GM19023 (cell line): ENCODE results near the gene P2RY14.

Source experiments
- ATAC-seq: cut with Tn5 transposase; IDR thresholded peaks from one replicate; pipeline ENCODE4 v1.9.1; 2021; ENCODE audit warnings: mild to moderate bottlenecking, moderate library complexity; ENCODE audit not compliant: unreplicated experiment

Gene P2RY14

DNA sequence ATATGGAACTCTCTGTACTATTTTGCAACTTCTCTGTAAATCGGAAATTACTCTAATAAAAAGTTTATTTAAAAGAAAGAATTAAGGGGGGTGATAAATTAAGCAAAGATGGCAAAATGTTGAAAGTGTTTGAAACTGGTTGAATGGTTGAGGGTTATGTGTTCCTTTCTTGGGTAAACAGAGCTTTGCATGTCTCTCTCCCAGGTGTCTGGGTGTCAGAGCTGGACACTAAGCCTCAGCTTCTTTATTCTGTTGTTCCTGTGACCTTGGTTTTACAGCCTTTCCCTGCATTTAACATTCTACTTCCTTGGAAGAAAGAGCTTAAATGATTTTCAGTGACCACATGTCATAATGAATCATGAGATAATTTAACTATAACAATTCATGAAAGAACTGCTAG, 82.5 kb downstream of the P2RY14 start:
- ATAC-seq: no peak

- no peak for ATAC-seq
Measured at GRCh38 chr3:151192545-151192944, 85.8 kb downstream of the P2RY14 start.

- ATAC-seq: no peak
Measured at GRCh38 chr3:151191095-151191494, 87.2 kb downstream of the P2RY14 start.

DNA sequence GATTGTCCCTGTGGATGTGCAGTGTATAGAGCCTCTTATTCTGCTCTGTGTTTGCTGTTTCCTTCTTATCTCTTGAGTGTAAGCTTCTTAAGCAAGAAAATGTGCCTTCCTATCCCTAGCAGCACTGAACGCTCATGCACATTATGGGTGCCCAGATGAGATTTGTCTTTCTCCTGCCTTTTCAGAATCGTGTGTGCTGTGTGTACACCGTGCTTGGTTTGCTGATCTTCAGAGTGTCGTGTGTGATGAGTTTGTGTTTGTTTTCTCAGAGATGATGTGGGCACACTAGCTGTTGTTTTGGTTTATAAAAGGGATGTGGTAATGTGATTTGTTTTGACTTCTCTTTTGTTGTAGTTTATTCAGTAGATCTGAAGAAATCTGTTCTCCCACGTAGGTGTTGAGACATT, 95.1 kb downstream of the P2RY14 start:
- no peak for ATAC-seq

GRCh38 chr3:151182349-151183079, 95.8 kb downstream of the P2RY14 start:
- no peak for ATAC-seq

GRCh38 chr3:151178208-151178845, 100.0 kb downstream of the P2RY14 start:
- ATAC-seq: no peak

DNA sequence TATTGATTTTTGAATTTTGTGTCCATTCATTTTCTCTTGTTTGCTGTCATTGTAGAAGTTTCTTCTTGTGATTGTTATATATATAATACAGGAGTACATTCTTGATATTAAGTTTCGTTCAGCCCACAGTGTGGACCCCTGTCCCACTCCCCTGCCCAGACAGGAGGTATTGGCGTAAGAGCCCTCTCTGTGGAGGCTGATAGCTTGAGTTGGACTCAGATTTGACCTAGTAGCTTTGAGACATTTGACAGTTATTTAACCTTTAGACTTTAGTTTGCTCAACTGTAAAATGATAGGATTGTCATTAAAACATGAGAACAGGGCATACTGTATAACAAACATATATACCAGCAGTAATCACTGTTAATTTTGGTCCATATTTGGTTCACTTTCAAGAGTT, 102.4 kb downstream of the P2RY14 start:
- ATAC-seq: no peak

DNA sequence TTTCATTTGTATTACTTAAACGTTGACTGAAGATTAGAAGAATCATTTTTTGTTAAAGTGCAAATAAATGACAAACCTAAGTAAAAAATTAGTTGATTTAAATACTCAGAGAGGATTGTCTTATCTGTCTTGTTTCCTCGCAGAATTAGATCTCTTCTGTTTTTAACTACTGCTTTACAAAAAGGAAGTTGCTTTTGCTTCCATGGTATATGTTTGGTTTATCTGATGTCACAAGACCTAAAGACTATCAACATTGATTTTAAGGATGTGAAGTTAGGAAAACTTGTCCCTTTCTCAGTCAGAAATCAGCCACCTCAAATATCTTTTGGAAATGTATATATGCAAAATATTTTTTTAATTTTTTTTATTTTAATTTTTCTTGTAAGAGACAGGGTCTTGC, 104.0 kb downstream of the P2RY14 start:
- no peak for ATAC-seq

GRCh38 chr3:151171145-151171757, 107.1 kb downstream of the P2RY14 start:
- ATAC-seq: peak; percentile 62

GRCh38 chr3:151169948-151170679, 108.2 kb downstream of the P2RY14 start:
- ATAC-seq: peak; percentile 41

- ATAC-seq: peak; percentile 26
Measured at GRCh38 chr3:151169262-151169947, 108.9 kb downstream of the P2RY14 start.

DNA sequence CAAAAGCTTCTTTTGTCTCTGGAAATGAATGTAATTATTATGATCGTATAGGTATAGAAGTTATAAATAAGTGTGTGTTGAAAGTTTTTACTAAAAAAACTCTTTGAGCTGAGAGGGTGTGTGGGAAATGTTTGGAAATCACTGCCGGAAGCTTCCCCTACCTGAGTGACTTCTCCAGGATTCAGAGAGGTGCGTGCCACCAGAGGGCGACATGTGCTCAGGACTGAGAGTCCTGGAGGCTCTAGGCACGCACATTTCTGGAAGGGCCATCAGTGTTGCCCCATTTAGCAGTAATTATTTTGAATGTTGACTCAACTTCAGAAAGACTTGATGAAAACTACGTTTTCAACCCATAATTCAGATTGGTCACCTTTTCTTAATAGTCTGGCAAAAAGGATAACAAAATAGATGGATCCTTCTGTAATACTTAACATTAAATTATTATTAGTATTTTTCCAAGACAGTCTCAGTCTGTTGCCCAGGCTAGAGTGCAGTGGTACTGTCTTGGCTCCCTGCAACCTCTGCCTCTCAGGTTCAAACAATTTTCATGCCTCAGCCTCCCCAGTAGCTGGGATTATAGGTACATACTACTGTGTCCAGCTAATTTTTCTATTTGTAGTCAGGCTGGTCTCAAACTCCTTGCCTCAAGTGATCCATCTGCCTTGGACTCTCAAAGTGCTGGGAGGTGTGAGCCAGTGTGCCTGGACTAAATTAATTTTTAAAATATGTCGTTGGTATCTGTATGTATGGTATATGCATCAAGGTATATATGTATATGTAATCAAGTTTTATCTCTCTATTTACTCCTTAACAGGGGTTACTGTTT, 109.9 kb downstream of the P2RY14 start:
- ATAC-seq: no peak

DNA sequence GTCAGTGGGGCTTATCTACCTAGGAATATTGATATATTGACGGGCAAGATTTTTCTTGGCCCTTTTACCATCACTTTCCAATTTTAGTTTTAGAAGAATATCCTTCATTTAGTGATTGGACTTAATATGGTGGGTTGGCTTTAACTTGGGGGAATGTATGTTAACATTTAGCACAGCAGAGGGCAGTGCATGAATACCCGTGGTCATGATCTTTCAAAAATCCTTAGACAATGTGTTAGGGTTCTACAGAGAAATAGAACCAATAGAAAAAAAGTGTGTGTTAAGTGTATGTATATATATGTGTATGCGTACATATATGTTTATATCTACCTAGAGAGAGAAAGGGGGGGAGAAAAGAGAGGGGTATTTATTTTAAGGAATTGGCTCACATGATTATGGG, 112.2 kb downstream of the P2RY14 start:
- ATAC-seq: no peak

GRCh38 chr3:151165226-151165625, 113.1 kb downstream of the P2RY14 start:
- no peak for ATAC-seq
